SJSA1 (cell line): ENCODE measurements around the gene B3GALT6. TPM values are rescaled to one million over a fixed set of nuclear protein-coding genes. Genes with fewer than 3 reads are reported as not detected.

Source experiments
- DNase-seq, 2 experiments: peaks; one replicate each; pipeline ENCODE4 v3.0.0-alpha.2; 2015 to 2020; ENCODE audit warnings: low spot score in 2 of 2, low read depth in 1 of 2
- H3K27ac ChIP-seq: fragments of 250-450 bp; sonication (Bioruptor Pico); 2 replicates; pipeline ENCODE4 v1.5.1; 2020; ENCODE audit warnings: mild to moderate bottlenecking, moderate library complexity
- H3K27me3 ChIP-seq: fragments of 250-450 bp; sonication (Bioruptor Pico); replicated peaks from 2 replicates; pipeline ENCODE4 v1.5.1; 2020; ENCODE audit warnings: mild to moderate bottlenecking, moderate library complexity
- H3K36me3 ChIP-seq: fragments of 250-450 bp; sonication (Bioruptor Pico); 2 replicates; pipeline ENCODE4 v1.5.1; 2020; ENCODE audit warnings: mild to moderate bottlenecking
- H3K4me1 ChIP-seq: fragments of 250-450 bp; sonication (Bioruptor Pico); replicated peaks from 2 replicates; pipeline ENCODE4 v1.6.1; 2021; ENCODE audit warnings: mild to moderate bottlenecking
- H3K4me3 ChIP-seq: fragments of 250-450 bp; sonication (Bioruptor Pico); 2 replicates; pipeline ENCODE4 v1.5.1; 2020; ENCODE audit warnings: mild to moderate bottlenecking
- H3K9me3 ChIP-seq: fragments of 250-450 bp; sonication (Bioruptor Pico); replicated peaks from 2 replicates; pipeline ENCODE4 v1.5.1; 2020; ENCODE audit warnings: mild to moderate bottlenecking
- total RNA-seq: library from RNA; depleted of rRNA; stranded (reverse); fragments of >200 nt; shearing (Covaris generic); gene quantifications from 2 replicates; pipeline ENCODE4 v1.2.3, GENCODE V29; 2014

The B3GALT6 gene
- total RNA-seq, 1 experiment from 2014 or later: 51.3 TPM

GRCh38 chr1:1236945-1237873 lies 5.2 kb downstream of the B3GALT6 start:
- Histone ChIP-seq H3K4me3 (no peak overlapping the region), H3K27ac (no peak overlapping the region), H3K27me3 (no peaks in the 10 kb centered on the region), H3K9me3 (peaks cover 5% of the 10 kb centered on the region; the same call in 1 of the 2 replicates), H3K4me1 (peaks cover 11% of the 10 kb centered on the region), H3K36me3 (peaks cover 18% of the 10 kb centered on the region)
- DNase-seq: no peak

GRCh38 chr1:1237874-1238701 lies 6.1 kb downstream of the B3GALT6 start:
- peaks cover 14% of the 10 kb centered on the region for H3K36me3 ChIP-seq
- H3K27me3 ChIP-seq: no peaks in the 10 kb centered on the region
- H3K4me1 ChIP-seq: peaks cover 2% of the 10 kb centered on the region
- no peak for DNase-seq
- H3K4me3 ChIP-seq: no peak overlapping the region
- peaks cover 1% of the 10 kb centered on the region; the same call in 1 of the 2 replicates for H3K9me3 ChIP-seq
- no peak overlapping the region for H3K27ac ChIP-seq

GRCh38 chr1:1238702-1239178 lies 6.7 kb downstream of the B3GALT6 start:
- Histone ChIP-seq H3K9me3 (no peaks in the 10 kb centered on the region), H3K4me3 (no peak overlapping the region), H3K27ac (no peak overlapping the region), H3K36me3 (peaks cover 9% of the 10 kb centered on the region), H3K4me1 (no peaks in the 10 kb centered on the region), H3K27me3 (no peaks in the 10 kb centered on the region)
- DNase-seq: no peak

- no peak overlapping the region for H3K27ac ChIP-seq
- H3K4me3 ChIP-seq: no peak overlapping the region
- DNase-seq: no peak
- H3K27me3 ChIP-seq: no peaks in the 10 kb centered on the region
- no peaks in the 10 kb centered on the region for H3K4me1 ChIP-seq
- peaks cover 4% of the 10 kb centered on the region for H3K36me3 ChIP-seq
- no peaks in the 10 kb centered on the region for H3K9me3 ChIP-seq
These were observed 7.2 kb downstream of the B3GALT6 start for GRCh38 chr1:1239227-1239613.

GRCh38 chr1:1239614-1240347 lies 7.7 kb downstream of the B3GALT6 start:
- Histone ChIP-seq H3K9me3 (no peaks in the 10 kb centered on the region), H3K27ac (no peak overlapping the region), H3K36me3 (no peaks in the 10 kb centered on the region), H3K27me3 (no peaks in the 10 kb centered on the region), H3K4me1 (no peaks in the 10 kb centered on the region), H3K4me3 (no peak overlapping the region)
- no peak for DNase-seq

GRCh38 chr1:1240348-1240732 lies 8.3 kb downstream of the B3GALT6 start:
- DNase-seq: no peak
- Histone ChIP-seq H3K4me1 (no peaks in the 10 kb centered on the region), H3K9me3 (no peaks in the 10 kb centered on the region), H3K36me3 (no peaks in the 10 kb centered on the region), H3K27ac (no peak overlapping the region), H3K4me3 (no peak overlapping the region), H3K27me3 (no peaks in the 10 kb centered on the region)

- H3K27me3 ChIP-seq: no peaks in the 10 kb centered on the region
- no peak overlapping the region for H3K27ac ChIP-seq
- H3K4me3 ChIP-seq: no peak overlapping the region
- H3K4me1 ChIP-seq: no peaks in the 10 kb centered on the region
- no peaks in the 10 kb centered on the region for H3K36me3 ChIP-seq
- DNase-seq: no peak
- no peaks in the 10 kb centered on the region for H3K9me3 ChIP-seq
These were observed 9.0 kb downstream of the B3GALT6 start for GRCh38 chr1:1240822-1241587.

GRCh38 chr1:1241588-1242219 lies 9.7 kb downstream of the B3GALT6 start:
- no peaks in the 10 kb centered on the region for H3K27me3 ChIP-seq
- DNase-seq: no peak
- no peaks in the 10 kb centered on the region for H3K36me3 ChIP-seq
- H3K9me3 ChIP-seq: no peaks in the 10 kb centered on the region
- H3K27ac ChIP-seq: no peak overlapping the region
- H3K4me1 ChIP-seq: no peaks in the 10 kb centered on the region
- no peak overlapping the region for H3K4me3 ChIP-seq

- Histone ChIP-seq H3K36me3 (no peaks in the 10 kb centered on the region), H3K27me3 (no peaks in the 10 kb centered on the region), H3K27ac (no peak overlapping the region), H3K9me3 (no peaks in the 10 kb centered on the region), H3K4me3 (no peak overlapping the region), H3K4me1 (no peaks in the 10 kb centered on the region)
- no peak for DNase-seq
These were observed 10.6 kb downstream of the B3GALT6 start for GRCh38 chr1:1242461-1243265.

GRCh38 chr1:1243266-1243660 lies 11.2 kb downstream of the B3GALT6 start:
- Histone ChIP-seq H3K4me3 (no peak overlapping the region), H3K36me3 (no peaks in the 10 kb centered on the region), H3K9me3 (no peaks in the 10 kb centered on the region), H3K4me1 (no peaks in the 10 kb centered on the region), H3K27me3 (no peaks in the 10 kb centered on the region), H3K27ac (no peak overlapping the region)
- DNase-seq: no peak

GRCh38 chr1:1243807-1244191 lies 11.8 kb downstream of the B3GALT6 start:
- no peak for DNase-seq
- Histone ChIP-seq H3K4me1 (no peaks in the 10 kb centered on the region), H3K9me3 (no peaks in the 10 kb centered on the region), H3K27me3 (no peaks in the 10 kb centered on the region), H3K36me3 (no peaks in the 10 kb centered on the region), H3K27ac (no peak overlapping the region), H3K4me3 (no peak overlapping the region)

- H3K27ac ChIP-seq: no peak overlapping the region
- no peak overlapping the region for H3K4me3 ChIP-seq
- no peak for DNase-seq
- no peaks in the 10 kb centered on the region for H3K4me1 ChIP-seq
- no peaks in the 10 kb centered on the region for H3K27me3 ChIP-seq
- H3K36me3 ChIP-seq: no peaks in the 10 kb centered on the region
- H3K9me3 ChIP-seq: no peaks in the 10 kb centered on the region
These were observed 12.3 kb downstream of the B3GALT6 start for GRCh38 chr1:1244192-1244811.
